Stimulated activated CD4-positive, alpha-beta T cell treated with anti-CD3 and anti-CD28 coated beads, Interleukin-1b, Interleukin-23, amount 100 ng/mL, for 48 hours (primary cell): ENCODE data around the gene CHST12.
"Not testable (repeated sequence)": the region's sequence is repeated elsewhere in the genome, so short reads cannot be mapped to it uniquely, and the experiment has no call there.

Experiments used
- DNase-seq: peaks from one replicate; pipeline ENCODE4 v3.0.0-alpha.2; 2020

Gene CHST12

GRCh38 chr7:2379161-2379560 is 24.2 kb upstream of the CHST12 start:
- DNase-seq = no peak

GRCh38 chr7:2379821-2380450 is 23.5 kb upstream of the CHST12 start:
- no peak for DNase-seq

GRCh38 chr7:2380461-2380860 is 22.9 kb upstream of the CHST12 start:
- no peak for DNase-seq

- DNase-seq = no peak
These were observed 22.2 kb upstream of the CHST12 start for GRCh38 chr7:2381227-2381626.

- no peak for DNase-seq
These were observed 21.4 kb upstream of the CHST12 start for GRCh38 chr7:2381881-2382509.

GRCh38 chr7:2383543-2384274 is 19.7 kb upstream of the CHST12 start:
- DNase-seq = no peak

GRCh38 chr7:2384354-2385243 is 18.8 kb upstream of the CHST12 start:
- DNase-seq = no peak

GRCh38 chr7:2386122-2386521 is 17.3 kb upstream of the CHST12 start:
- not testable (repeated sequence) for DNase-seq

- DNase-seq = no peak
These were observed 16.3 kb upstream of the CHST12 start for GRCh38 chr7:2386964-2387669.

- DNase-seq = no peak
These were observed 15.3 kb upstream of the CHST12 start for GRCh38 chr7:2387897-2388636.

- no peak for DNase-seq
These were observed 14.8 kb upstream of the CHST12 start for GRCh38 chr7:2388637-2388954.

GRCh38 chr7:2390020-2390816 is 13.2 kb upstream of the CHST12 start:
- DNase-seq = not testable (repeated sequence)

GRCh38 chr7:2393706-2394105 is 9.7 kb upstream of the CHST12 start:
- no peak for DNase-seq

- no peak for DNase-seq
These were observed 8.8 kb upstream of the CHST12 start for GRCh38 chr7:2394566-2395082.

GRCh38 chr7:2398506-2398905 is 4.9 kb upstream of the CHST12 start:
- no peak for DNase-seq

- DNase-seq = no peak
These were observed 3.4 kb upstream of the CHST12 start for GRCh38 chr7:2399848-2400587.

GRCh38 chr7:2402687-2403013 is 761 bp upstream of the CHST12 start:
- no peak for DNase-seq

GRCh38 chr7:2403718-2404648 is 572 bp downstream of the CHST12 start:
- no peak for DNase-seq

GRCh38 chr7:2404714-2405119 is 1.3 kb downstream of the CHST12 start:
- no peak for DNase-seq
